Nephron (organoid): ENCODE data around the gene COL26A1.
A peak's percentile ranks its signal among the peaks of the same experiment; 100 is the strongest.

ENCODE experiments used
- H3K27ac Mint-ChIP-seq, 3 experiments: 2 replicates each; pipeline ENCODE4 v1.8.0; 2020; ENCODE audit warnings: mixed read lengths in 3 of 3, mild to moderate bottlenecking in 2 of 3, moderate library complexity in 1 of 3
- H3K27me3 Mint-ChIP-seq: 2 replicates; pipeline ENCODE4 v1.8.0; 2021; ENCODE audit warnings: low read depth, mild to moderate bottlenecking, moderate library complexity, mixed read lengths
- H3K36me3 Mint-ChIP-seq: 2 replicates; pipeline ENCODE4 v1.8.0; 2020; ENCODE audit warnings: low read depth, mixed read lengths
- H3K4me1 Mint-ChIP-seq: 2 replicates; pipeline ENCODE4 v1.8.0; 2020; ENCODE audit warnings: mixed read lengths
- H3K4me3 Mint-ChIP-seq, 3 experiments: 2 replicates each; pipeline ENCODE4 v1.8.0; 2020; ENCODE audit warnings: mild to moderate bottlenecking in 3 of 3, mixed read lengths in 3 of 3, moderate library complexity in 2 of 3
- H3K9me3 Mint-ChIP-seq: 2 replicates; pipeline ENCODE4 v1.8.0; 2020; ENCODE audit warnings: mixed read lengths
- TF ChIP-seq, protein P1 (sequence below), 3 experiments: fragments of 200-600 bp; sonication (generic); IDR thresholded peaks; one replicate each; pipeline ENCODE4 v1.5.0; 2021; ENCODE audit warnings: antibody characterized with exemption in 3 of 3; ENCODE audit not compliant: unreplicated experiment in 3 of 3

COL26A1 gene

DNA sequence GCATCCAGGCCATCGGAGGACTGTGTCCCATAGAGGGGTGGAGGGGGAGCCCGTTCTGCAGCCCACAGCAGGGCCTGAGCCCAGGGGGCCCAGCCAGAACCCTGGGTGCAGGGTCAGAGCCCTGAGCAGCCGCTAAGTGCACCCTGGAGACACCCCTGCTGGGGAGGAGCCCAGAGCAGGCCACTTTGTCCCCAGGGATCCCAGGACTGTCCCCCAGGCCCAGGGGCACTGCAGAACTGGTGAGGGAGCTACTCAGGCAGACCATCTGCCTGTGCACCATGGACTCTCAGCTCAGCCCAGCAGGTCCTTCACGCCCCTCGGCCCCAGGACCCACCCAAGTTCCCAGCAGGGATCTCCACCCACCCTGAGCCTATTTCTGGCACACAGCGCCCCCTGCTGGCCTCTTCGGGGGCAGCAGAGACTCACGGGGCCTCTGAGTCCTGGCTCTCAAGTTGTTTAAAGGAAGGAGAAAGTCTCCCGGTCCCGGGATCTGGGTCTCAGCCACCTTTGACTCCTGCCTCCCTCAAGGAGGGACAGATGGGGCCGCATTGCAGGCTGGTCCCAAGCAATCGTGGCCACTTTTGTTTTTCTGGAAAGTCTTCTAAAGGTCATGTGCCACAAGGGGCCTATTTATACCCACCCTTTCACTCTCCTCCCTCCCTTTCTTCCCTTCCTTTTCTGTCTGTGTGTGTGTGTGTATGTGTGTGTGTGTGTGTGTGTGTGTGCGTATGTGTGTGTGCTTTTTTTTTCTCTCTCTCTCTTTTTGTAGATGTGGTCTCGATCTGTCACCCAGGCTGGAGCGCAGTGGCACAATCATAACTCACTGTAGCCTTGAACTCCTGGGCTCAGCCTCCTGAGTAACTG lies 176.2 kb downstream of the COL26A1 start:
- Mint-ChIP-seq H3K36me3 (no peaks in the 10 kb centered on the region), H3K27me3 (no peaks in the 10 kb centered on the region), H3K9me3 (no peaks in the 10 kb centered on the region), H3K4me3 (no peak overlapping the region), H3K4me1 (peaks cover 5% of the 10 kb centered on the region), H3K27ac (peak overlapping the region; percentile 43 to 56 (median 44))
- TF ChIP-seq, protein P1, sequence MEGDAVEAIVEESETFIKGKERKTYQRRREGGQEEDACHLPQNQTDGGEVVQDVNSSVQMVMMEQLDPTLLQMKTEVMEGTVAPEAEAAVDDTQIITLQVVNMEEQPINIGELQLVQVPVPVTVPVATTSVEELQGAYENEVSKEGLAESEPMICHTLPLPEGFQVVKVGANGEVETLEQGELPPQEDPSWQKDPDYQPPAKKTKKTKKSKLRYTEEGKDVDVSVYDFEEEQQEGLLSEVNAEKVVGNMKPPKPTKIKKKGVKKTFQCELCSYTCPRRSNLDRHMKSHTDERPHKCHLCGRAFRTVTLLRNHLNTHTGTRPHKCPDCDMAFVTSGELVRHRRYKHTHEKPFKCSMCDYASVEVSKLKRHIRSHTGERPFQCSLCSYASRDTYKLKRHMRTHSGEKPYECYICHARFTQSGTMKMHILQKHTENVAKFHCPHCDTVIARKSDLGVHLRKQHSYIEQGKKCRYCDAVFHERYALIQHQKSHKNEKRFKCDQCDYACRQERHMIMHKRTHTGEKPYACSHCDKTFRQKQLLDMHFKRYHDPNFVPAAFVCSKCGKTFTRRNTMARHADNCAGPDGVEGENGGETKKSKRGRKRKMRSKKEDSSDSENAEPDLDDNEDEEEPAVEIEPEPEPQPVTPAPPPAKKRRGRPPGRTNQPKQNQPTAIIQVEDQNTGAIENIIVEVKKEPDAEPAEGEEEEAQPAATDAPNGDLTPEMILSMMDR (IDR thresholded peaks at IDR 0.05; ENCODE audit: unreplicated experiment in 3 of 3), result peak; percentile 90 to 92 (median 91)

DNA sequence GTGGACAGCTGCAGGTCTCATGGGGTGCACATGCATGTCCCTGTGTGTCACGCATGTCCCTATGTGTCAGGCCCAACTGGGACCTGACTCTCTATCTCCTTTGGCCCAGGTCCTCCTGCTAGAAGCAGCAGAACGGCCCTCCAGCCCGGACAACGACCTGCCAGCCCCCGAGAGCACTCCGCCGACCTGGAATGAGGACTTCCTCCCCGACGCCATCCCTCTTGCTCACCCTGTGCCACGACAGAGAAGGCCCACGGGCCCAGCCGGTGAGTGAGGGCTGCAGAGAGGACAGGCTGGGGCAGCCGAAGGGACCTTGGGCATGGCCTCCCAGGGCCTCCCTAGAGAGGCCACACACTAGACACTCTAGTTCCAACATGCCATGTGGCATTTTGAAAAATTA lies 177.1 kb downstream of the COL26A1 start:
- Mint-ChIP-seq H3K9me3 (no peaks in the 10 kb centered on the region), H3K27me3 (no peaks in the 10 kb centered on the region), H3K36me3 (no peaks in the 10 kb centered on the region)

DNA sequence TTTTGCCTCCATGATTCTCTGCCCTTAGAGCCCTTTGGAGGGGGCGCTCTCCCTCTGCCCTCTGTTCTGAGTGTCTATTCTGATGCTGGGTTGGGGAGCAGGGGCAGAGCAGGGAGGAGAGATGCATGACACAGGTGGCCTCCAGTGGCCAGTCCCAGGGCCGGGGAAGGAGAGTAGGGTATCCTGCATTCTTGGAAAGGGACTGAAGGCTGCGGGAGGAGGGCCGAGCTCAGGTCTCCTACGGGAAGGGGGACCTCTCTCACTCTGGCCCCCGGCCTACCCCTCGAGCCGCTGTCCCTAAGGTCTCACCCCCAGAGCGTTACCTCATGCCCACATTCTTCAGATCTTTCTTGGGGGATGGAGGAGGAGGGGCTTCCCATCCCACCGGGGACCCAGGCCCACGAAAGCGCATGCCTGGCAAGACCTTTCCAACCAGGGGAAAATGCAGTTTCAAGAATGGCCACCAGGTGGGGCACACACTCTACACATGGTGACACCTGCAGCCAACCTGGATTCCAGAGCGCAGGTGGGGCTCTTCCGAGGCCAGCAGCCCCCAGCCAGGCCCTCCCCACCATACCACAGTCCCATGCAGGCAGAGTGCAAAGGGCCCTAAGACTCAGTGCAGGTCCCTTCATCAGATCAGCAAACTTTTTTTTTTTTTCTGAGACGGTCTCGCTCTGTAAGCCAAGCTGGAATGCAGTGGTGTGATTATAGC lies 180.0 kb downstream of the COL26A1 start:
- TF ChIP-seq, protein P1 (IDR thresholded peaks at IDR 0.05; ENCODE audit: unreplicated experiment in 3 of 3), result peak; percentile 87 to 94 (median 91)
- Mint-ChIP-seq H3K36me3 (peaks cover 4% of the 10 kb centered on the region), H3K4me1 (peaks cover 5% of the 10 kb centered on the region), H3K27ac (peak overlapping the region in 1 of 3 experiments; percentile 53), H3K4me3 (no peak overlapping the region), H3K9me3 (no peaks in the 10 kb centered on the region), H3K27me3 (no peaks in the 10 kb centered on the region)

More for the DNA sequence above, 177.1 kb downstream of the COL26A1 start:
- Mint-ChIP-seq H3K27ac (no peak overlapping the region), H3K4me1 (peaks cover 5% of the 10 kb centered on the region), H3K4me3 (no peak overlapping the region)
- TF ChIP-seq, protein P1 (IDR thresholded peaks at IDR 0.05; ENCODE audit: unreplicated experiment in 3 of 3), result no peak

DNA sequence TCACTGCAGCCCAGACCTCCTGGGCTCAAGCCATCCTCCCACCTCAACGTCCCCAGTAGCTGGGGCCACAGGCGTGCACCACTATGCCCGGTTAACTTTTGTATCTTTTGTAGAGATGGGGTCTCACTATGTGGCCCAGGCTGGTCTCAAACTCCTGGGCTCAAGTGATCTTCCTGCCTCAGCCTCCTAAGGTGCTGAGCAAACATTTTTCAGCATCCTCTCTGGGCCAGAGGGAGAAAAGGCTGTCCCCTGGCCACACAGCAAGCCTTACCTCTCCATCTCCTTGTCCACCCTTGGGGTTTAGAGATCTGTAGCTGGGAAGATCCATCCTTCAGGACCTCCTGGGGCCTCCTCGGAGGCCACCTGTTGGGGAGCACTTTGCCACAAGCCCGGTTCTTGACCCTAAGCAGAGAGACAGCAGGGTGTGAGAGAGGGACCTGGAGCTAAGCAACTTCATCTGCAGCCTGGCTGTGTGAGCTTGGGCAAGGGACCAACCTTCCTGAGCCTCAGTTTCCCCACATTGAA lies 180.6 kb downstream of the COL26A1 start:
- Mint-ChIP-seq H3K27ac (no peak overlapping the region), H3K9me3 (no peaks in the 10 kb centered on the region), H3K36me3 (peaks cover 10% of the 10 kb centered on the region), H3K27me3 (no peaks in the 10 kb centered on the region), H3K4me1 (peaks cover 5% of the 10 kb centered on the region), H3K4me3 (no peak overlapping the region)
- TF ChIP-seq, protein P1 (IDR thresholded peaks at IDR 0.05; ENCODE audit: unreplicated experiment in 3 of 3), result no peak

DNA sequence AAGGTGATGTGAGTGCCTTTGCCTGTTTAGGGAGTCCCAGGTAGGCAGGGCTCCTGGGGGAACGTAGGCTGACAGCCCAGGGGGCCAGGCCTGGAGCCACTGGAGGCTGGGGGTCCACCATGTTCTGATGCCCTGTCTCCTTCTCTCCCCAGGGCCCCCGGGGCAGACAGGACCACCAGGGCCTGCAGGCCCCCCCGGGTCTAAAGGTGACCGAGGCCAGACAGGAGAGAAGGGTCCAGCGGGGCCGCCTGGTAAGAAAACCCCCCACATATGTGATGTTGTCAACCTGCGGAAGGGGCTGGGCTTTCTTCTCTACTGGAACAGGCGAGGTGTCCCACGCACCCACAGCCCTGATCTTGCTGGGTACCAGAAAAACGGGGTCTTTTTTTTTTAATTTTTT lies 181.2 kb downstream of the COL26A1 start:
- Mint-ChIP-seq H3K36me3 (peaks cover 10% of the 10 kb centered on the region), H3K27ac (no peak overlapping the region), H3K27me3 (no peaks in the 10 kb centered on the region), H3K4me3 (no peak overlapping the region), H3K9me3 (no peaks in the 10 kb centered on the region), H3K4me1 (peaks cover 5% of the 10 kb centered on the region)
- TF ChIP-seq, protein P1 (IDR thresholded peaks at IDR 0.05; ENCODE audit: unreplicated experiment in 3 of 3), result no peak
